Endothelial cell (in vitro differentiated cells): ENCODE measurements around the gene PLXNB1. TPM values are rescaled to one million over a fixed set of nuclear protein-coding genes. Genes with fewer than 3 reads are reported as not detected.
A peak's percentile ranks its signal among the peaks of the same experiment; 100 is the strongest.

Experiments used
- DNase-seq: peaks from one replicate; pipeline ENCODE4 v3.0.0; 2021; ENCODE audit warnings: low spot score
- H3K27ac Mint-ChIP-seq: one replicate; pipeline ENCODE4 v1.8.0; 2021; ENCODE audit warnings: mixed read lengths, inconsistent platforms; ENCODE audit not compliant: unreplicated experiment
- H3K27me3 Mint-ChIP-seq: one replicate; pipeline ENCODE4 v1.8.0; 2021; ENCODE audit warnings: mild to moderate bottlenecking, moderate library complexity, mixed read lengths, inconsistent platforms; ENCODE audit not compliant: unreplicated experiment
- H3K36me3 Mint-ChIP-seq: one replicate; pipeline ENCODE4 v1.8.0; 2021; ENCODE audit warnings: mild to moderate bottlenecking, low read depth, mixed read lengths, inconsistent platforms; ENCODE audit not compliant: unreplicated experiment
- H3K4me1 Mint-ChIP-seq: one replicate; pipeline ENCODE4 v1.8.0; 2021; ENCODE audit warnings: mild to moderate bottlenecking, mixed read lengths, inconsistent platforms; ENCODE audit not compliant: unreplicated experiment
- H3K4me3 Mint-ChIP-seq: one replicate; pipeline ENCODE4 v1.8.0; 2021; ENCODE audit warnings: mild to moderate bottlenecking, mixed read lengths, inconsistent platforms; ENCODE audit not compliant: unreplicated experiment
- H3K9me3 Mint-ChIP-seq: one replicate; pipeline ENCODE4 v1.8.0; 2021; ENCODE audit warnings: mixed read lengths, inconsistent platforms; ENCODE audit not compliant: unreplicated experiment
- total RNA-seq: library from RNA; stranded (reverse); fragmentation: NEBNext Ultra II Directional; extraction: Animal tissue kit (Norgen Biotek cat#: 25700); gene quantifications from one replicate; pipeline ENCODE4 v1.2.1, GENCODE V29; 2021; ENCODE audit not compliant: unreplicated experiment
- TF ChIP-seq, protein P1 (sequence below): fragments of 200-600 bp; sonication (generic); IDR thresholded peaks from one replicate; pipeline ENCODE4 v1.5.0; 2021; ENCODE audit warnings: antibody characterized with exemption; ENCODE audit not compliant: unreplicated experiment

Gene PLXNB1
- total RNA-seq, 1 donor from 2014 or later = 68.7 TPM

DNA sequence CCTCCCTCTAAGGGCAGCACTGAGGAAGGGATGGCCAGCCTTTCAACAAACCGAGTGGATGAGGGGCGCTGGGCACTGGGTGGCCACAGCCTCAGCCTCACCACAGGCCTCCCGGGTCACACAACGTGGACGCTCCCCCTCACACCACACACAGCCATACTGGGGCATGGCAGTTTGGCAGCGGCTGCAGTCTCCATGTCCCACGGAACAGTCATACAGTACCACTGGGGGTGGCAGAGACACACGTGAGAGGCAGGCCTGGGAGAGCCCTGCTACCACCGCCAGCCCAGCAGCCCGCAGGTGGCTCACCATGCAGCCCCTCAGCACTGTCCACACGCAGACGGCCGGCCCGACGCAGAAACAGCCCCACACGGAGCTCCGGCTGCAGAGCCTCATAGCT is 11.7 kb downstream of the PLXNB1 start:
- H3K4me3 Mint-ChIP-seq = no peak overlapping the region
- H3K27me3 Mint-ChIP-seq = peaks cover 7% of the 10 kb centered on the region
- DNase-seq = no peak
- H3K36me3 Mint-ChIP-seq = peaks cover 17% of the 10 kb centered on the region
- H3K4me1 Mint-ChIP-seq = no peaks in the 10 kb centered on the region
- TF ChIP-seq, protein P1, sequence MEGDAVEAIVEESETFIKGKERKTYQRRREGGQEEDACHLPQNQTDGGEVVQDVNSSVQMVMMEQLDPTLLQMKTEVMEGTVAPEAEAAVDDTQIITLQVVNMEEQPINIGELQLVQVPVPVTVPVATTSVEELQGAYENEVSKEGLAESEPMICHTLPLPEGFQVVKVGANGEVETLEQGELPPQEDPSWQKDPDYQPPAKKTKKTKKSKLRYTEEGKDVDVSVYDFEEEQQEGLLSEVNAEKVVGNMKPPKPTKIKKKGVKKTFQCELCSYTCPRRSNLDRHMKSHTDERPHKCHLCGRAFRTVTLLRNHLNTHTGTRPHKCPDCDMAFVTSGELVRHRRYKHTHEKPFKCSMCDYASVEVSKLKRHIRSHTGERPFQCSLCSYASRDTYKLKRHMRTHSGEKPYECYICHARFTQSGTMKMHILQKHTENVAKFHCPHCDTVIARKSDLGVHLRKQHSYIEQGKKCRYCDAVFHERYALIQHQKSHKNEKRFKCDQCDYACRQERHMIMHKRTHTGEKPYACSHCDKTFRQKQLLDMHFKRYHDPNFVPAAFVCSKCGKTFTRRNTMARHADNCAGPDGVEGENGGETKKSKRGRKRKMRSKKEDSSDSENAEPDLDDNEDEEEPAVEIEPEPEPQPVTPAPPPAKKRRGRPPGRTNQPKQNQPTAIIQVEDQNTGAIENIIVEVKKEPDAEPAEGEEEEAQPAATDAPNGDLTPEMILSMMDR = no peak
- H3K27ac Mint-ChIP-seq = no peak overlapping the region
- no peaks in the 10 kb centered on the region for H3K9me3 Mint-ChIP-seq

DNA sequence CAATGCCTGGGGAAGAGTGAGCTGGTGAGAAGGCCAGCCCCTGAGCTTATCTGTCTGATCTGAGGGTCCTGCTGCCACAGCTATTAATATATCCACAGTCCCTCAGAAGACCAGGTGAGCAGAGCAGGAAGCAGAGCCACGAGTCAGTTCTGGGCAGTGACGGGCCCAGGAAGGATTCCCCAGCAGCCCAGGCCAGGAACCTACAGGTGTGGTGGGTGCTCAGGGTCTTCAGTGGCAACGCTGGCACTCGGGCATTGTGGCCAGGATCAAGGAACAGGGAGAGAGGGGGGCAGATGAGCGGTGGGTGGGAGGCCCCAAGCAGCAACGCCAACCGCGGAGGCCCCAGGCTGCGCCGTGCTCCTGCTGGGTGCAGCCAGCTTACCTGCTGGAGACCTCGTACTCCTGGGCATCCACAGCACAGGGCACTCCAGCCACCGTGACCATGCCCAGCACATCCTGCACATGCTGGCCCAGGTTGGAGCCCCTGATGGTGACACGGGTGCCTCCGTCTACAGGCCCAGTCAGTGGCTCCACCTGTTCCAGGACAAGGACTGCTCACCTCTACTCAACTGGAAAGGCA is 12.3 kb downstream of the PLXNB1 start:
- TF ChIP-seq, protein P1 = no peak
- H3K9me3 Mint-ChIP-seq = no peaks in the 10 kb centered on the region
- peaks cover 15% of the 10 kb centered on the region for H3K36me3 Mint-ChIP-seq
- no peaks in the 10 kb centered on the region for H3K4me1 Mint-ChIP-seq
- no peak overlapping the region for H3K27ac Mint-ChIP-seq
- H3K27me3 Mint-ChIP-seq = peaks cover 8% of the 10 kb centered on the region
- no peak for DNase-seq
- H3K4me3 Mint-ChIP-seq = no peak overlapping the region

- DNase-seq = no peak
- TF ChIP-seq, protein P1 = no peak
- Mint-ChIP-seq H3K4me1 (no peaks in the 10 kb centered on the region), H3K36me3 (peaks cover 18% of the 10 kb centered on the region), H3K27ac (no peak overlapping the region), H3K27me3 (peaks cover 6% of the 10 kb centered on the region), H3K4me3 (peak overlapping the region; percentile 59), H3K9me3 (no peaks in the 10 kb centered on the region)
Observed at GRCh38 chr3:48416546-48416945, 13.3 kb downstream of the PLXNB1 start.

DNA sequence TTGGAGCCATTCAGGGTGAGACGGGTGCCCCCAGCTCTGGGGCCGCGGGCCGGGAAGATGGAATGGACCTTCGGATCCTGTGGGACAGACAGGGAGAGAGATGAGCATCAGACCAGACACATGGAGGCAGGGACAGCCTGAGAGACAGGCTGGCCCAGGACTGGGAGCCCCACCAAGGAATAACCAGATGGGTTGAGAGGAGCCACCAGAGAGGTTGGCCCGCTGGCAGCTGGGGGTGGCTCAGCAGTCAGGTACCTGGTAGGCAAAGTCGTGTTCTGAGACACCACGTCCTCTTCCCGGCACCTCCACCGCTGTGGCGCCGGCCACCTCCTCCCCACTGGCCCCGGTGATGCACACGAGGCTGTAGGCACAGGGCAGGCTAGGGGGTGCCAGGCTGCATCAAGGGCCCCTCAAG is 13.8 kb downstream of the PLXNB1 start:
- peak overlapping the region; percentile 42 for H3K4me3 Mint-ChIP-seq
- H3K27me3 Mint-ChIP-seq = peaks cover 6% of the 10 kb centered on the region
- DNase-seq = no peak
- no peak overlapping the region for H3K27ac Mint-ChIP-seq
- no peaks in the 10 kb centered on the region for H3K4me1 Mint-ChIP-seq
- no peaks in the 10 kb centered on the region for H3K9me3 Mint-ChIP-seq
- peaks cover 19% of the 10 kb centered on the region for H3K36me3 Mint-ChIP-seq
- TF ChIP-seq, protein P1 = no peak

- TF ChIP-seq, protein P1 = no peak
- Mint-ChIP-seq H3K27me3 (peaks cover 4% of the 10 kb centered on the region), H3K4me1 (no peaks in the 10 kb centered on the region), H3K9me3 (no peaks in the 10 kb centered on the region), H3K36me3 (peaks cover 16% of the 10 kb centered on the region), H3K27ac (no peak overlapping the region), H3K4me3 (no peak overlapping the region)
- DNase-seq = no peak
Observed at GRCh38 chr3:48415251-48415953, 14.5 kb downstream of the PLXNB1 start.
